ENCODE results near the gene ELL.
A peak's percentile ranks its signal among the peaks of the same experiment; 100 is the strongest.

Gene ELL

DNA sequence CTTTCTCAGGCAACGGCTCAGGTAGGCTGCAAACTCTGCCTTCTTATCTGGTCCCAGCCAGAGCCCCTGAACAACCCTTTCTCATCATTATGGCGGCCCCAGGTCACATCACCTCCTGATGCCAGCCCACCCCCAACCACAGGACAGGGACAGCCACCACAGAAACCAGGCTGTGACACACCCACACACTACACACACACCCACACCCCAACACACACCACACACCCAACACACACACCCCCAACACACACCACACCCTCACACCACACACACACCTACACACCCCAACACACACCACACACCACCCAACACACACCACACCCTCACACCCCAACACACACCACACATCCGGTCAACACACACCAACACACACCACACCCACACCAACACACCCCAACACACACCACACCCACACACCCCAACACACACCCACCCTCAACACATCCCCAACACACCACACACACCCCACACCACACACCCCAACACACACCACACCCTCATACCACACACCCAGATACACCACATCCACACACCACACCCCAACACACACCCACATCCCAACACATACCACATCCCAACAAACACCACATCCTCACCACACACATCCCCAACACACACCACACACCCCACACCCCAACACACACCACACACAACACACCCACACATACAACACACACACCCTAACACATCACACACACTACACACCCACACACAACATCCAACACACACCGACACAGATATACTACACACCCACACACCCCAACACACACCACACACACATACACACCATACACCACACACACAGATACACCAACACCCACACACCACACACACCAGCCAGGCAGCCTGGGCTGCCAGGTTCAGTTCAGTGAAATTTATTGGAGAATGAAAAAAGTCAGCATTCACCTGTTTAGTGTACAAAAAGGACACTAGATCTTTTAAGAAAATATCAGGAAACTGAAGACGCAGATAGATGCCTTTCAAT, 79.8 kb downstream of the ELL start:
- H3K27ac Mint-ChIP-seq = peak overlapping the region in 1 of 2 donors; percentile 86
- peak overlapping the region in 1 of 2 donors; percentile 15 for H3K4me3 Mint-ChIP-seq
- no peaks in the 10 kb centered on the region for H3K27me3 Mint-ChIP-seq

GRCh38 chr19:18440936-18441803, 80.7 kb downstream of the ELL start:
- peak overlapping the region in 1 of 2 donors; percentile 56 for H3K27ac Mint-ChIP-seq
- H3K9me3 Mint-ChIP-seq = peaks cover 6 to 9% of the 10 kb centered on the region in 2 donors

More for the DNA sequence above, 79.8 kb downstream of the ELL start:
- H3K9me3 Mint-ChIP-seq = peaks cover 6 to 9% of the 10 kb centered on the region in 2 donors
- H3K4me1 Mint-ChIP-seq = peaks cover 50% of the 10 kb centered on the region
- ATAC-seq (peak; percentile 6), DNase-seq (peak in 1 of 2 donors; percentile 51)

DNA sequence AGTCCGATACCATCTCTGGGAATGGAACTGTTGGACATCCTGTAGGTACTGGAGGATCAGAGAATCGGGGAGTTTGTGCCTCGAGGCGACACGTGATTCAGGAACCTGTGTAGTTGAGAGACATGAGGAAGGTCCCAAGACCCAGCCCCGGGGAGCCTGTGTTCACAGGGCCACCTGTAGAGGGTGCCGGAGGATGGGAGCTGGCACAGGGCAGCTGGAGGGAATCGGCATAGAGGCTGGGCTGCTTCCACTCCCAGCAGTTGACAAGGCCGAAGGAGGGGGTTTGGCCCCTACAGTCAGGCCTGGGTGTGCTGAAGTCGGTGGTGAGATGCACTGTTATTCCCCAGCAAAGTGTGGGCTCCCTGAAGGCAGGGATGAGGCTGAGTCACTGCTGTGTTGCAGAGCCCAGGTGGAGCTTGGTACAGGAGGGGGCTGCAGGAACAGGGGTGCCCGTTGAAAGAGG, 81.4 kb downstream of the ELL start:
- H3K4me3 Mint-ChIP-seq = no peak overlapping the region

More at GRCh38 chr19:18440936-18441803, 80.7 kb downstream of the ELL start:
- H3K27me3 Mint-ChIP-seq = no peaks in the 10 kb centered on the region
- ATAC-seq (peak; percentile 1), DNase-seq (peak in 1 of 2 donors; percentile 38)
- no peak overlapping the region for H3K4me3 Mint-ChIP-seq
- H3K4me1 Mint-ChIP-seq = peaks cover 56% of the 10 kb centered on the region

DNA sequence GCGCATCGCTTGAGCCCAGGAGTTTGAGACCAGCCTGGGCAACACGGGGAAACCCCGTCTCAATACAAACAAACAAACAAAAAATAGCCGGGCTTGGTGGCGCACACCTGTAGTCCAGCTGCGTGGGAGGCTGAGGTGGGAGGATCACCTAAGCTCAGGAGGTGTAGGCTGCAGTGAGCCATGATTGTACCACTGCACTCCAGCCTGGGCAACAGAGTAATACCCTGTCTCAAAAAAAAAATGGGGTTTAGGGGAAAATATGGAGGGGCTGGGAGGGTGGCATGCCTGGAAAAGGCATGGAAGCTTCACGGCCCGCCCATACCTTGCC, 82.0 kb downstream of the ELL start:
- Mint-ChIP-seq H3K27ac (peak overlapping the region in 1 of 2 donors; percentile 38), H3K9me3 (peaks cover 6 to 9% of the 10 kb centered on the region in 2 donors), H3K4me1 (peaks cover 65% of the 10 kb centered on the region), H3K4me3 (no peak overlapping the region), H3K27me3 (no peaks in the 10 kb centered on the region)
- DNase-seq (no peak), ATAC-seq (no peak)

More for the DNA sequence above, 81.4 kb downstream of the ELL start:
- Mint-ChIP-seq H3K27ac (peak overlapping the region in 1 of 2 donors; percentile 56), H3K27me3 (no peaks in the 10 kb centered on the region), H3K9me3 (peaks cover 6 to 9% of the 10 kb centered on the region in 2 donors), H3K4me1 (peaks cover 62% of the 10 kb centered on the region)
- ATAC-seq = peak; percentile 29
- peak in 1 of 2 donors; percentile 45 for DNase-seq

DNA sequence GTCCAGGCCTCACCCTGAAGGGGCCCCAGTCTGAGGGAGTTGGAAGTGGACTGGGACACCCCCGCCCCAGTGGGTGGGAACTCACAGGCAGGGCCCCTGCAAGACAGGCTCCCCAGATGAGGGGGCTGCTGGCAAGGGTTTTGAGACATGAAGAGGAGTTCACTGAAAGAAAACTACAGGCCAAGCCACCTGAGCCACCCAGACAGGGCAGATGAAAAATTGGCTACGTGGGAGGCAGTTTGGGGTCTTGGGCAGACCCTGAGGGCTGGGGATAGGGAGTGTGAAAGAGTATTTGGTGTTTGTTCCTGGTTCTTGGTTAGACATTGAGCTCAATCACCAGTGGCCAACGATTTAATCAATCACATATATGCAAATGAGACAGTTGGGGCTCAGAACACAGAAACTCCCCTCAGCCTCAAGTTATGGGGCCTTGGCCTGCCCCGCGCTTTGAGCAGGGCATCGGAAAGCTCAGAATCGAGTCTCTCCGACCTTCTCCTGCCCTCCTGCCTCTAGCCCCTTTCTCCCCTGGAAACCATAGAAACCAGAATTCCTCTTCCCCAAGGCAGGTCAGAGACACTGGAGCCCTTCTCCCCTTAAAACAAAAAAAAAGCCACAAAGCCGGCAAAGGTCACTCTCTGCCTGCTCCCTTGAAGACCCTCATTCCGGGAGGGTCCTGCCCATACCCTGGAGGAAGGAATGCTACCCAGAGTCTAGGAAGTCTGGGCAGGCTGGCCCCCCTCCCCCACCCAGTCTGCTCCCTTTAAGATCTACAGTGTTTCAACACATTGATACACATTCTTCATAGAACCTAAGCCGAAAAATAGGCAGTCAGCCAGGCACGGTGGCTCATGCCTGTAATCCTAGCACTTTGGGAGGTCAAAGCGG, 82.6 kb downstream of the ELL start:
- H3K9me3 Mint-ChIP-seq = peaks cover 6 to 9% of the 10 kb centered on the region in 2 donors
- H3K4me3 Mint-ChIP-seq = no peak overlapping the region
- H3K27ac Mint-ChIP-seq = peak overlapping the region in 1 of 2 donors; percentile 38
- DNase-seq (peak; percentile 16 to 23), ATAC-seq (no peak)
- H3K27me3 Mint-ChIP-seq = no peaks in the 10 kb centered on the region
- H3K4me1 Mint-ChIP-seq = peaks cover 71% of the 10 kb centered on the region

DNA sequence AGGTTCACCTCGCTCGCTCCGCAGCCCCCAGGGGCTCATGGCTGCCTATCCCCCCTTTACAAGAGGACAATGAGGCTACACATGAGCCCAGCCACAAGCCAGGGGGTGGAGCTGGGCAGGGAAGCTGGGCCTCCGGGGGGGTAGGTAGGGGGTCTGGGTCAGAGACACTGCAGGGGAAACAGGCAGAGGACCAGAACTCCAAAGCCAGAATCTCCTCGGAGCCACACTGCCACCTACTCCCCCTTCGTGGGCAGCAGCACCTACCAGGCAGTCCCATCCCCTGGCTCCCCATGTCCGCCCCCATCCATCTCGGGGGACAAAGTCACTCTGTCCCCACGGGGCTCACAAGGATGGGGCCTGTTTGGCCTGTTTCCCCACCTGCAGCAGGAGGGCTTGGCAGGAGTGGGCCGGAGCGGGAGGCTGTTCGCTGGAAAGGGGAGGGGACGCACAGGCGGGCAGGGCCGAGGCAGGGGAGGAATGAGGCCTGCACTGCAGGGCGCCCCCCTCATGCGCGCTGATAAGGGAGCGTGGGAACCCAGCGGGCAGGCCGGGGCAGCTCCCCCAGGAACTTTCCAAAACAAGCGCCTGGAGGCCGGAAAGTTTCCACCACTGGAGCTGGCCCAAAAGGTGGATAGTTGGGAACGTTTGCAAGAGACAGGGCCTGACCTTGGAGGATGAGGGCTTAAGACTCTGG, 83.4 kb downstream of the ELL start:
- no peaks in the 10 kb centered on the region for H3K27me3 Mint-ChIP-seq
- no peak overlapping the region for H3K27ac Mint-ChIP-seq
- H3K4me3 Mint-ChIP-seq = peak overlapping the region in 1 of 2 donors; percentile 57
- no peak for ATAC-seq
- peak; percentile 17 to 24 for DNase-seq
- peaks cover 6 to 9% of the 10 kb centered on the region in 2 donors for H3K9me3 Mint-ChIP-seq
- H3K4me1 Mint-ChIP-seq = peaks cover 73% of the 10 kb centered on the region

GRCh38 chr19:18437491-18438330, 84.2 kb downstream of the ELL start, which contains the start of gene ISYNA1:
TSS of gene ISYNA1 (minus strand) at chr19:18438133. CDS start at chr19:18437979, 154 bp downstream.
- Mint-ChIP-seq H3K4me1 (peaks cover 69% of the 10 kb centered on the region), H3K27me3 (no peaks in the 10 kb centered on the region), H3K9me3 (peaks cover 6 to 8% of the 10 kb centered on the region in 2 donors), H3K27ac (peak within 1 kb of the TSS in 1 of 2 donors; percentile 34), H3K4me3 (peak within 1 kb of the TSS; percentile 80 to 82)
- ATAC-seq (peak; percentile 29), DNase-seq (peak; percentile 53 to 54)

- peak; percentile 83 for DNase-seq
- peak overlapping the region in 1 of 2 donors; percentile 75 for H3K27ac Mint-ChIP-seq
These were observed 85.0 kb downstream of the ELL start for GRCh38 chr19:18436671-18437490.

GRCh38 chr19:18435842-18436670, 85.8 kb downstream of the ELL start:
- H3K27me3 Mint-ChIP-seq = no peaks in the 10 kb centered on the region
- peak overlapping the region; percentile 70 to 82 for H3K4me3 Mint-ChIP-seq
- peak overlapping the region in 1 of 2 donors; percentile 78 for H3K27ac Mint-ChIP-seq
- DNase-seq = peak in 1 of 2 donors; percentile 22
- ATAC-seq = no peak
- no peaks in the 10 kb centered on the region for H3K9me3 Mint-ChIP-seq
- peaks cover 64% of the 10 kb centered on the region for H3K4me1 Mint-ChIP-seq

More at GRCh38 chr19:18436671-18437490, 85.0 kb downstream of the ELL start:
- ATAC-seq = peak; percentile 66
- Mint-ChIP-seq H3K4me3 (peak overlapping the region; percentile 80 to 82), H3K4me1 (peaks cover 69% of the 10 kb centered on the region), H3K27me3 (no peaks in the 10 kb centered on the region), H3K9me3 (no peaks in the 10 kb centered on the region)

- ATAC-seq (no peak), DNase-seq (no peak)
- H3K27ac Mint-ChIP-seq = no peak overlapping the region
- H3K4me3 Mint-ChIP-seq = no peak overlapping the region
- H3K9me3 Mint-ChIP-seq = no peaks in the 10 kb centered on the region
- no peaks in the 10 kb centered on the region for H3K27me3 Mint-ChIP-seq
- peaks cover 62% of the 10 kb centered on the region for H3K4me1 Mint-ChIP-seq
These were observed 86.6 kb downstream of the ELL start for GRCh38 chr19:18435178-18435841.

DNA sequence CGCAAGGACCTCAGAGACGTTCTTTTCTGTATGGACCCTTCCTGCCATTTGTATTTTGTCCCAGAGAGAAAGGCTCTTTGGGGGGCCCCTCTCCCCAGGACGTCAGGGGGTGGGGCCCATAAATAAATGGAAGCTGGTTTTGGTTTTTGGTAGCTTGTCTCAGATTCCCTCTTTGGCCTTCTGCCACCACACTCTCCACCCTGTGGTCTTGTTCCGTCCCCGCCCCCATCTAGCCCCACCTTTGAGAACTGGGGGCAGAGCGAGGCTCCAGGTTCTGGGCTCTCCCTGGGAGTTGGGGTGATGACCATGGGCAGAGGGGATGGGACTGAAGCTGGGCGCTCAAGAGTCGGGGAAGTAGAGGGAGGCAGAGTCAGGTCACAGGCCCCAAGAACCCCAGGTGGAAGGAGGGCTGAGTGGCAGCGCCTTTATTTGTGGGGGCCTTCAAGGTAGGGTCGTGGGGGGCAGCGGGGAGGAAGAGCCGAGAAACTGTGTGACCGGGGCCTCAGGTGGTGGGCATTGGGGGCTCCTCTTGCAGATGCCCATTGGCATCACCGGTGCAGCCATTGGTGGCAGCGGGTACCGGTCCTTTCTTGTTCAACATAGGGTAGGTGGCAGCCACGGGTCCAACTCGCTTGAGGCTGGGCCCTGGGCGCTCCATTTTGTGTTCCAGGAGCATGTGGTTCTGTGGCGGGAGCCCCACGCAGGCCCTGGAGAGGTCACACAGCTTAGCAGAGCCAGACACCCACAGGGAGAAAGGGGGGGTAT, 87.3 kb downstream of the ELL start:
- peak overlapping the region in 1 of 2 donors; percentile 85 for H3K27ac Mint-ChIP-seq
- H3K4me1 Mint-ChIP-seq = peaks cover 66% of the 10 kb centered on the region
- no peaks in the 10 kb centered on the region for H3K9me3 Mint-ChIP-seq
- ATAC-seq (no peak), DNase-seq (no peak)
- H3K4me3 Mint-ChIP-seq = peak overlapping the region; percentile 73 to 87
- no peaks in the 10 kb centered on the region for H3K27me3 Mint-ChIP-seq

All from stimulated activated naive CD8-positive, alpha-beta T cell treated with anti-CD3 and anti-CD28 coated beads, Interleukin-15, amount 100 ng/mL, for 72 hours (primary cell).